Measurements from ENCODE around the gene GDPD4. TPM values are rescaled to one million over a fixed set of nuclear protein-coding genes. Genes with fewer than 3 reads are reported as not detected.

GDPD4 gene
- total RNA-seq, 1 donor from 2014 or later = not detected

- H3K9me3 ChIP-seq (ENCODE audit: control insufficient read depth in 3 of 3, low read length in 3 of 3) = peaks cover 0 to 4% (median 0%) of the 10 kb centered on the region in 3 donors
- no peak overlapping the region for H3K9ac ChIP-seq (ENCODE audit: low read depth in 1 of 3, low read length in 3 of 3)
- H3K4me3 ChIP-seq (ENCODE audit: low read length in 3 of 3) = no peak overlapping the region
- no peaks in the 10 kb centered on the region for H3K36me3 ChIP-seq (ENCODE audit: control insufficient read depth in 3 of 3, insufficient read depth in 3 of 3, low read length in 3 of 3)
- H3K27ac ChIP-seq (ENCODE audit: low read depth, low read length) = no peak overlapping the region
- peaks cover 0 to 3% (median 0%) of the 10 kb centered on the region in 3 donors for H3K27me3 ChIP-seq (ENCODE audit: control insufficient read depth in 3 of 3, insufficient read depth in 3 of 3, low read length in 3 of 3)
- no peaks in the 10 kb centered on the region for H3K4me1 ChIP-seq (ENCODE audit: control insufficient read depth in 3 of 3, insufficient read depth in 3 of 3, low read length in 3 of 3)
Measured at GRCh38 chr11:77252555-77253270, 48.8 kb downstream of the GDPD4 start.

DNA sequence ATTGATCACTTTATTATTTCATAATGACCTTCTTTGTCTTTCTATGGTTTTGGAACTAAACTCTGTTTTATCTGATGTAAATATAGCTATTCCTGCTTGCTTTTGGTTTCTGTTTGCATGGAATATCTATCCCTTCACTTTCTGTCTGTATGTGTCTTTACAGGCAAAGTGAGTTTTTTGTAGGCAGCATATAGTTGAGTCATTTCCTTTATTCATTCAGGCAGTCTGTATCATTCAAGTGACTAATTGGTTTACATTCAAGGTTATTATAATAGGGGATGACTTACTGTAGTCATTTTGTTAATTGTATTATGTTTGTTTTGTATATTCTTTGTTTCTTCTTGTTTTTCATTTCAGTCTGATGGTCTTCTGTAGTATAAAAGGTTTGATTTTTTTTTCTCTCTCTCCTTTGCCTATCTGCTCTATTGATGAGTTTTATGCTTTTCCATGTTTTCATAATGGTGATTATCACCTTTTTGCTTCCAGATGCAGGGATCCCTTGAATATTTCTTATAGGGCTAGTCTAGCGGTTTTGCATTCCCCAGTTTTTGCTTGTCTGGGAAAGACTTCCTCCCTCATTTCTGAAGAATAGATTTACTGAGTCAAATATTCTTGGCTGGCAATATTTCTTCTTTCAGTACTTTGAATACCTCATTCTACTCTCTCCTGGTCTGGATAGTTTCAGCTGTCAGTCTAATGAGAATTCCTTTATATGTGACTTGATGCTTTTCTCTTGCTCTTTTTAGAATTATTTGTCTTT, 50.4 kb downstream of the GDPD4 start:
- Histone ChIP-seq H3K4me3 (ENCODE audit: low read length in 3 of 3) (no peak overlapping the region), H3K4me1 (ENCODE audit: control insufficient read depth in 3 of 3, insufficient read depth in 3 of 3, low read length in 3 of 3) (no peaks in the 10 kb centered on the region), H3K9me3 (ENCODE audit: control insufficient read depth in 3 of 3, low read length in 3 of 3) (peaks cover 0 to 4% (median 0%) of the 10 kb centered on the region in 3 donors), H3K9ac (ENCODE audit: low read depth in 1 of 3, low read length in 3 of 3) (no peak overlapping the region), H3K27ac (ENCODE audit: low read depth, low read length) (no peak overlapping the region), H3K36me3 (ENCODE audit: control insufficient read depth in 3 of 3, insufficient read depth in 3 of 3, low read length in 3 of 3) (no peaks in the 10 kb centered on the region), H3K27me3 (ENCODE audit: control insufficient read depth in 3 of 3, insufficient read depth in 3 of 3, low read length in 3 of 3) (peaks cover 0 to 3% (median 0%) of the 10 kb centered on the region in 3 donors)

DNA sequence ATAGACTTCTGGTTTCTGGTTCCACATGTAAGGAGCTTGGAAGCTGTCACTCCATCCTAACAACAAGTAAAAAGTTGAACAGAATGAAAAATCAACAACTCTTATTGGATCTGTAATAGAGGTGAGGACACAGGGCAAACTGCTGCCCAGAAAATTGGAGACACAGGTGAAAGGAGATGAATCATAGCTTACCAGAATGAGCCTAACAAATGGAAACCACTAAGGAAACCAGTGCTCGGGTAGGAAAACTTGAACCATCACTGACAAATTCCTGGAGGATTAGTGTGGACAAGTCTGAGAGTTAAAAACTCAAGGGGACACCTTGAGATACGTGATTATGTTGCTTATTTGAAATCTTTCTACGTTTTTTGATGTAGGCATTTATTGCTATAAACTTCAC, 52.1 kb downstream of the GDPD4 start:
- no peak overlapping the region for H3K27ac ChIP-seq (ENCODE audit: low read depth, low read length)
- no peaks in the 10 kb centered on the region for H3K4me1 ChIP-seq (ENCODE audit: control insufficient read depth in 3 of 3, insufficient read depth in 3 of 3, low read length in 3 of 3)
- H3K9me3 ChIP-seq (ENCODE audit: control insufficient read depth in 3 of 3, low read length in 3 of 3) = peaks cover 0 to 4% (median 0%) of the 10 kb centered on the region in 3 donors
- H3K4me3 ChIP-seq (ENCODE audit: low read length in 3 of 3) = no peak overlapping the region
- H3K36me3 ChIP-seq (ENCODE audit: control insufficient read depth in 3 of 3, insufficient read depth in 3 of 3, low read length in 3 of 3) = no peaks in the 10 kb centered on the region
- no peak overlapping the region for H3K9ac ChIP-seq (ENCODE audit: low read depth in 1 of 3, low read length in 3 of 3)
- peaks cover 0 to 3% (median 0%) of the 10 kb centered on the region in 3 donors for H3K27me3 ChIP-seq (ENCODE audit: control insufficient read depth in 3 of 3, insufficient read depth in 3 of 3, low read length in 3 of 3)

- Histone ChIP-seq H3K27me3 (ENCODE audit: control insufficient read depth in 3 of 3, insufficient read depth in 3 of 3, low read length in 3 of 3) (no peaks in the 10 kb centered on the region), H3K27ac (ENCODE audit: low read depth, low read length) (no peak overlapping the region), H3K9ac (ENCODE audit: low read depth in 1 of 3, low read length in 3 of 3) (no peak overlapping the region), H3K4me3 (ENCODE audit: low read length in 3 of 3) (no peak overlapping the region), H3K36me3 (ENCODE audit: control insufficient read depth in 3 of 3, insufficient read depth in 3 of 3, low read length in 3 of 3) (no peaks in the 10 kb centered on the region), H3K4me1 (ENCODE audit: control insufficient read depth in 3 of 3, insufficient read depth in 3 of 3, low read length in 3 of 3) (no peaks in the 10 kb centered on the region), H3K9me3 (ENCODE audit: control insufficient read depth in 3 of 3, low read length in 3 of 3) (no peaks in the 10 kb centered on the region)
Measured at GRCh38 chr11:77244277-77245027, 57.0 kb downstream of the GDPD4 start.

DNA sequence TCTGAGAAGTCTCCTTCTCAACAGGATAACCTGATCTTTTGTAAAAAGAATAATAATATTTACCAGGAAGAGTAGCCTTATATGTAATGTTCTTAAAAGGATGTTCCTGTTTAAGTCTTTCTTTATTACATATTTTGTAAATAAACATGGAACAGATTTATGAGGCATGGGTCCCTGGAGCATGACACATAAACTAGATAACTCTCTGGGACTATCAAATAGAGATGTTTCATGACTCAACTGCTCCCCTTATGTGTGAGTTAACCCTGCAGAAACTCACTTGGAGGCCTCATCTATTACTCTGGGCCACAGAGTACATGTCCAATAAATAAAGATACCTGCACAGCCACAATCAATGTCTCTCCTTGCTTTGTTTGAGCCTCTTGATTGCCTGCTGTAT, 64.6 kb downstream of the GDPD4 start:
- Histone ChIP-seq H3K36me3 (ENCODE audit: control insufficient read depth in 3 of 3, insufficient read depth in 3 of 3, low read length in 3 of 3) (no peaks in the 10 kb centered on the region), H3K4me3 (ENCODE audit: low read length in 3 of 3) (no peak overlapping the region), H3K9me3 (ENCODE audit: control insufficient read depth in 3 of 3, low read length in 3 of 3) (no peaks in the 10 kb centered on the region), H3K27ac (ENCODE audit: low read depth, low read length) (no peak overlapping the region), H3K27me3 (ENCODE audit: control insufficient read depth in 3 of 3, insufficient read depth in 3 of 3, low read length in 3 of 3) (no peaks in the 10 kb centered on the region), H3K9ac (ENCODE audit: low read depth in 1 of 3, low read length in 3 of 3) (no peak overlapping the region), H3K4me1 (ENCODE audit: control insufficient read depth in 3 of 3, insufficient read depth in 3 of 3, low read length in 3 of 3) (no peaks in the 10 kb centered on the region)

DNA sequence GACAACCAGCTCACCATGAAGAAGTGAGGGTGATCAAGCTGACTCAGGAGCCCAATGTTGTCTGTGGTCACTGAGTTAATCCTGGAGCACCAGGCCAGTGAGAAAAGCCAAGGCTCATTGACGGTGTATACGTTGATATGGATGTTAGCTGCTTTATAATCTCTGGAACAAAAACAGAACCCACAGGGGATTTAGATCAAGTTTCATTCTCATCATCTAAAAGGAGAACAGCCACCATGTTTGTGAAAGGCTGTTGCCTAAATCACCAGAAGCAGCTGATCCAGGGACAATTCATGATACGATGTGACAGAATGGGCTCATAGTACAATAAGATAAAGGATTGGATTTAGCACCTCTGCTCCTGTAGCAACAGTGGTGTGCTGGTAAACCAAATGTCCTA, 68.5 kb downstream of the GDPD4 start:
- Histone ChIP-seq H3K4me3 (ENCODE audit: low read length in 3 of 3) (no peak overlapping the region), H3K27me3 (ENCODE audit: control insufficient read depth in 3 of 3, insufficient read depth in 3 of 3, low read length in 3 of 3) (no peaks in the 10 kb centered on the region), H3K4me1 (ENCODE audit: control insufficient read depth in 3 of 3, insufficient read depth in 3 of 3, low read length in 3 of 3) (no peaks in the 10 kb centered on the region), H3K9ac (ENCODE audit: low read depth in 1 of 3, low read length in 3 of 3) (no peak overlapping the region), H3K36me3 (ENCODE audit: control insufficient read depth in 3 of 3, insufficient read depth in 3 of 3, low read length in 3 of 3) (no peaks in the 10 kb centered on the region), H3K9me3 (ENCODE audit: control insufficient read depth in 3 of 3, low read length in 3 of 3) (no peaks in the 10 kb centered on the region), H3K27ac (ENCODE audit: low read depth, low read length) (no peak overlapping the region)

DNA sequence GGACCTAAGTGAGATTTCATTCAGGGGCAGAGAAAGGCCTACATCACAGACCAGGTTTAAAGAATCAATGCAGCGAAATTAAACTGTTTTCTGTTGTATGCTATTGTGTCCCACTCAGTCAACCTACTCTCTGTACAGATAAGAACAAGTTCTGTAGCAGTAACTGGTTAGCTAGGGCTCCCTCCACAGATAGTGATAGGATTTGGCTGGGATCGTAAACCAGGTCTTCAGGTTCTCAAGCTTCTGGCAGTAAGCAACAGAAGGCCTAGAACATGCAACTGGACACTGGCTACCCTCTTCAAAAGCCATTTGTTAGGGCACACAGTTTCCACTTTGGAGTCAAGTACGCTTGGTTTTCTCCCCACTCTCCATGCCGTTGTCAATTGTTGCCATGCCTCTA, 69.2 kb downstream of the GDPD4 start:
- no peak overlapping the region for H3K27ac ChIP-seq (ENCODE audit: low read depth, low read length)
- H3K4me3 ChIP-seq (ENCODE audit: low read length in 3 of 3) = no peak overlapping the region
- H3K9me3 ChIP-seq (ENCODE audit: control insufficient read depth in 3 of 3, low read length in 3 of 3) = no peaks in the 10 kb centered on the region

DNA sequence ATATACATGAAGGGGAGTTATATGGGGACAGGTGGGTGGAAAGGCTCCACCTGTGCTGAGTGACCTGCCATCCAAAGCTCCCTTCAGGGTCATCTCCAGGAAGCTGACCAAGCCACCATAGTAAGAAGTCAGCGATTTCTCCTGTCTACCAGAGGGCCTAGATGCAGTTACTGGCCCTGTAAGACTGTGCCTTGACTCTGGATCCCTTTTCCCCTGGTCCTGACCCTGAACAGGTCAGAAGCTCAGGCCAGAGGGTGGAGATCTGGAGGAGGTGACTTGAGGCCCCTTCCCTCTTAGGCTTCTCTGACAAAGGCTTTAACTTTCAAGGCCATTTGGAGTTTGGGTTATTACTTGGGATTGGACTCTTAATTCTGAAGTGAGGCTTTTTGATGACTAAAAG, 69.7 kb downstream of the GDPD4 start:
- Histone ChIP-seq H3K27me3 (ENCODE audit: control insufficient read depth in 3 of 3, insufficient read depth in 3 of 3, low read length in 3 of 3) (no peaks in the 10 kb centered on the region), H3K9ac (ENCODE audit: low read depth in 1 of 3, low read length in 3 of 3) (no peak overlapping the region), H3K27ac (ENCODE audit: low read depth, low read length) (no peak overlapping the region), H3K4me1 (ENCODE audit: control insufficient read depth in 3 of 3, insufficient read depth in 3 of 3, low read length in 3 of 3) (no peaks in the 10 kb centered on the region), H3K4me3 (ENCODE audit: low read length in 3 of 3) (no peak overlapping the region), H3K9me3 (ENCODE audit: control insufficient read depth in 3 of 3, low read length in 3 of 3) (no peaks in the 10 kb centered on the region), H3K36me3 (ENCODE audit: control insufficient read depth in 3 of 3, insufficient read depth in 3 of 3, low read length in 3 of 3) (no peaks in the 10 kb centered on the region)

More for the DNA sequence above, 69.2 kb downstream of the GDPD4 start:
- H3K4me1 ChIP-seq (ENCODE audit: control insufficient read depth in 3 of 3, insufficient read depth in 3 of 3, low read length in 3 of 3) = no peaks in the 10 kb centered on the region
- no peak overlapping the region for H3K9ac ChIP-seq (ENCODE audit: low read depth in 1 of 3, low read length in 3 of 3)
- no peaks in the 10 kb centered on the region for H3K36me3 ChIP-seq (ENCODE audit: control insufficient read depth in 3 of 3, insufficient read depth in 3 of 3, low read length in 3 of 3)
- no peaks in the 10 kb centered on the region for H3K27me3 ChIP-seq (ENCODE audit: control insufficient read depth in 3 of 3, insufficient read depth in 3 of 3, low read length in 3 of 3)

GRCh38 chr11:77230878-77231605, 70.4 kb downstream of the GDPD4 start:
- Histone ChIP-seq H3K27me3 (ENCODE audit: control insufficient read depth in 3 of 3, insufficient read depth in 3 of 3, low read length in 3 of 3) (no peaks in the 10 kb centered on the region), H3K9ac (ENCODE audit: low read depth in 1 of 3, low read length in 3 of 3) (no peak overlapping the region), H3K9me3 (ENCODE audit: control insufficient read depth in 3 of 3, low read length in 3 of 3) (no peaks in the 10 kb centered on the region), H3K36me3 (ENCODE audit: control insufficient read depth in 3 of 3, insufficient read depth in 3 of 3, low read length in 3 of 3) (no peaks in the 10 kb centered on the region), H3K27ac (ENCODE audit: low read depth, low read length) (no peak overlapping the region), H3K4me3 (ENCODE audit: low read length in 3 of 3) (no peak overlapping the region), H3K4me1 (ENCODE audit: control insufficient read depth in 3 of 3, insufficient read depth in 3 of 3, low read length in 3 of 3) (no peaks in the 10 kb centered on the region)

Data from skeletal muscle tissue (tissue), 4 donors.